GM18861 (cell line): ENCODE data around the gene SBF2.

ENCODE experiments used
- ATAC-seq: cut with Tn5 transposase; IDR thresholded peaks from one replicate; pipeline ENCODE4 v1.9.1; 2021; ENCODE audit not compliant: unreplicated experiment

SBF2 gene

GRCh38 chr11:9823887-9824385, 470.1 kb downstream of the SBF2 start:
- ATAC-seq: no peak

GRCh38 chr11:9823439-9823838, 470.6 kb downstream of the SBF2 start:
- ATAC-seq: no peak

- ATAC-seq: no peak
Observed at GRCh38 chr11:9821008-9821752, 472.8 kb downstream of the SBF2 start.

GRCh38 chr11:9820260-9820659, 473.8 kb downstream of the SBF2 start:
- no peak for ATAC-seq

- ATAC-seq: no peak
Observed at GRCh38 chr11:9817191-9817590, 476.8 kb downstream of the SBF2 start.

GRCh38 chr11:9815486-9816136, 478.4 kb downstream of the SBF2 start:
- no peak for ATAC-seq

- ATAC-seq: no peak
Observed at GRCh38 chr11:9814108-9814507, 479.9 kb downstream of the SBF2 start.

GRCh38 chr11:9808943-9809342, 485.1 kb downstream of the SBF2 start:
- no peak for ATAC-seq

- no peak for ATAC-seq
Observed at GRCh38 chr11:9806946-9807687, 486.9 kb downstream of the SBF2 start.

GRCh38 chr11:9804419-9804902, 489.6 kb downstream of the SBF2 start:
- ATAC-seq: no peak

- ATAC-seq: no peak
Observed at GRCh38 chr11:9803685-9804418, 490.2 kb downstream of the SBF2 start.

- ATAC-seq: no peak
Observed at GRCh38 chr11:9802291-9802861, 491.6 kb downstream of the SBF2 start.

GRCh38 chr11:9799886-9800285, 494.1 kb downstream of the SBF2 start:
- no peak for ATAC-seq

GRCh38 chr11:9797300-9797699, 496.7 kb downstream of the SBF2 start:
- no peak for ATAC-seq

GRCh38 chr11:9796854-9797253, 497.2 kb downstream of the SBF2 start:
- ATAC-seq: no peak

- no peak for ATAC-seq
Observed at GRCh38 chr11:9796266-9796665, 497.8 kb downstream of the SBF2 start.

- ATAC-seq: no peak
Observed at GRCh38 chr11:9790703-9791102, 503.3 kb downstream of the SBF2 start.

GRCh38 chr11:9789910-9790309, 504.1 kb downstream of the SBF2 start:
- ATAC-seq: no peak

- no peak for ATAC-seq
Observed at GRCh38 chr11:9787981-9788521, 506.0 kb downstream of the SBF2 start.

GRCh38 chr11:9787260-9787659, 506.8 kb downstream of the SBF2 start:
- peak; percentile 40 for ATAC-seq
